Adrenal gland (tissue), 5 donors: ENCODE results near the gene MFAP3.

Source experiments
- CTCF ChIP-seq, 6 experiments: fragments of 450-650 bp in 4 of 6; fragments of 200-600 bp in 2 of 6; sonication (generic) in 1 of 6; IDR thresholded peaks; 1 replicate in 5 of 6; 2 replicates in 1 of 6; pipeline versions ENCODE4 v1.5.1 to v1.8.0; 2016 to 2021; ENCODE audit warnings: antibody characterized with exemption in 6 of 6, mild to moderate bottlenecking in 2 of 6, moderate library complexity in 1 of 6
- POLR2A ChIP-seq, 2 donors: fragments of 450-650 bp; IDR thresholded peaks; one replicate each; pipeline ENCODE4 v1.6.1; 2017; ENCODE audit warnings: antibody characterized with exemption in 2 of 2, mild to moderate bottlenecking in 2 of 2, moderate library complexity in 1 of 2
- donor health status: DM: no; HTN: no; CAD: no.

- TF ChIP-seq POLR2A (IDR thresholded peaks at IDR 0.05) (no peak), CTCF (IDR thresholded peaks at IDR 0.05) (no peak)
These were observed 47.9 kb downstream of the MFAP3 start for GRCh38 chr5:154086641-154087040.
